GM18526 (cell line): ENCODE results near the gene GINS3.

Experiments
- POLR2A ChIP-seq: IDR thresholded peaks from 3 replicates; pipeline ENCODE4 v1.6.1; 2011; ENCODE audit not compliant: insufficient read length; ENCODE audit errors: extremely low read depth

The GINS3 gene

DNA sequence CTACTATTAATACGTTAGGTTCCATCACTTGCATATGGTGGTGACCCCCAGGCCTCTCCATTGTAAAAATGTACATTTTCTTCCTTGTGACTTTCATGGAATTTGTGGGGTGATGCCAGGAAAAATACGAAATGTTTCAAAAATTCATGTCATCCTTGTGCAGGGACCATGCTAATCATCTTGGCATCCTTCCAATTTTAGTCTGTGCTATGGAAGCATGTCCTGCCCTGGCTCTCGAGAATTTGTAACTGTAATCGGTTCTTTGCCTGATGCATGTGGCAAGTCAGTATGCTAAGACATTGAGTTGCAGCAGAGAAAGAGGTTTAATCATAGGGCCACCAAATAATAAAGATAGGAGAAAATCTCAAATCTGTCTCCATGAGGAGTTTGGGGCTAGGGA, 14.3 kb upstream of the GINS3 start:
- TF ChIP-seq POLR2A = no peak

DNA sequence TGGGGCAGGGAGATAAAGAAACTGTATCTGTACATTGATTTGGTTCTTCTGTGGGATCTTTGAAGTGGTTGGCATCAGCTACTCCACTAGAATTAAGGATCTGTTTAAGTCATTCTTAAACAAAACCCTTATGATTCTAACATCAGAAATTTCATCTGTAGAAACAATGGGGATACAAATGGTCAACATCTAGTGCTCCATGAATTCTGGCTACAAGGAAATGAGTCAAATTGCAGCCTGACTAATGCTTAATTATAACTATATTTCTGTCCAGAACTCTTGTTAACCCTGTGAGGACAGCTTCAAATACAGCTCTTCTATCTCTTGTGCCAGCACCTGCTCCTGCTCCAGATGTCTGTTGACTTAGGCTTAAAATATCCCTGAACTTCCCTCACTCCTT, 13.9 kb upstream of the GINS3 start:
- TF ChIP-seq POLR2A = no peak

- no peak for TF ChIP-seq POLR2A
Measured at GRCh38 chr16:58379736-58380135, 12.5 kb upstream of the GINS3 start.

DNA sequence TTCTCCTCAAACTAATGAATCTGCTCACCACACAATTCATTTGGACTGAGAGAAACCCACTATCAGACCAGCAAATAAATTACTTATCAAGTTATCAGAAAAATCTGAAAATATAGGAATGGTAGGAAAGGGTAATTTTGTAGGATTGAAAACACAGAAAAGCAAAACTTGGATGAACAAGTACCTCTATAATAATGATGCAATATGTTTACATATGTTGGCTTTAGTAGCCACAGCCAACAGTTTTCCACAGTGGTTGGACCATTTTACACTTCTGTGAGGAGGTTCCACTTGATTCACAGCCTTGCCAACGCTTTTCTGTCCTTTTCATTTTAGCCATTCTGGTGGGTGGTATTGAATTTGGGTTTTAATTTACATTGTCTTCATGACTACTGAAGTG, 10.6 kb upstream of the GINS3 start:
- no peak for TF ChIP-seq POLR2A

- no peak for TF ChIP-seq POLR2A
Measured at GRCh38 chr16:58384437-58385055, 7.7 kb upstream of the GINS3 start.

GRCh38 chr16:58385218-58385773, 7.0 kb upstream of the GINS3 start:
- TF ChIP-seq POLR2A = no peak

GRCh38 chr16:58389724-58390123, 2.5 kb upstream of the GINS3 start:
- no peak for TF ChIP-seq POLR2A

DNA sequence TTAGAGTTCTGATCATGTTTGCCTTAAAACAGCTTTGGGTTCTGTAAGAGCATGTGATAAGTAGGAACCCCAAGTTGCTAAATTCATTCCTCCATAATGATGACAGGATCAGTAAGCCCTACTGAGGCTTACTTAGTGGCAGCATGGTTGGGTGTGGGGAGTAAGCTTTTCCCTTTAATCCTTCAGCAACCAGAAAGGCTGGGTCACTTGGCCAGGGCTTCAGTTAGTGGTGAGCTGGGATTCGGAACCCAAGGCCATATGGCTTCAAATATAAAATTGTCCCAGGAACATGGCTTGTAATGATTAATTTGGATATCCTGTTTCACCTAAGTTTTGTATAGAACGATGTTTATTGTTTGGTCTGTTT, 850 bp downstream of the GINS3 start:
- no peak for TF ChIP-seq POLR2A

DNA sequence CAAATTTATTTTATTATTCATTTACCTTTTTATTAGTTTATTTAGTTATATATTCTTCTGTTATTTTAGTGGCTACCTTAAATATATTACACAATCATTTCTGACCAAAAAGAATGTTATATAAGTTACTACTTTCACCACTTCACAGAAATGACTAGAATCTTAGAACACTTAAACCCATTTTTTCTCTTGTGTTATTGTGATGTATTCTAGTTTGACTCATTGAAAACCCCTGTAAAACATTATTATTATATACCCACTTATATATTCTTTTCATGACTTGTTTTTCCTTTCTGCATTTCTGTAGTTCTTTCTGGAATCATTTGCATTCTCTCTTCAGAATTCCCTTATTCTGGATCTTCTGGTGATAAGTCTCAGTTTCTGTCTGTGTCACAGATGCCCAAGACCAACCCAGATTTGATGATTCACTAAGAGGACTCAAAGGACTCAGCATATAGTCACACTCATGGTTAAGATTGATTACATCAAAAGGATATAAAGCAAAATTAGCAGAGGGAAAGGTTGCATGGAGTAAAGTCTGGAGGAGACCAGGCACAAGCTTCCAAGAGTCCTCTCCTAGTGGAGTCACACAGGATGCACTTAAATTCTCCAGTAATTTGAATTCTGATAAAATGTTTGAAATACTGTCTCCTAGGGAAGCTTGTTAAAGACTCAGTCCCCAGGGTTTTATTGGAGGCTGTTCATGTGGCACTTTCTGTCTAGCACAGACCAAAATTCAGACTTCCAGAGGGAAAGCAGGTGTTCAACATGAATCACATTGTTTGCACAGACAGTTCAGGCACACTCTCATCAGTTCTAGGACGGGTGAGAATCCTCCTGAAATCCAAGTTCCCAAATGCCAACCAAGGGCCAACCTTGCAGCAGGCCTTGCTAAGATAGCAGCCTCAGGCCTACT, 7.7 kb downstream of the GINS3 start:
- no peak for TF ChIP-seq POLR2A

DNA sequence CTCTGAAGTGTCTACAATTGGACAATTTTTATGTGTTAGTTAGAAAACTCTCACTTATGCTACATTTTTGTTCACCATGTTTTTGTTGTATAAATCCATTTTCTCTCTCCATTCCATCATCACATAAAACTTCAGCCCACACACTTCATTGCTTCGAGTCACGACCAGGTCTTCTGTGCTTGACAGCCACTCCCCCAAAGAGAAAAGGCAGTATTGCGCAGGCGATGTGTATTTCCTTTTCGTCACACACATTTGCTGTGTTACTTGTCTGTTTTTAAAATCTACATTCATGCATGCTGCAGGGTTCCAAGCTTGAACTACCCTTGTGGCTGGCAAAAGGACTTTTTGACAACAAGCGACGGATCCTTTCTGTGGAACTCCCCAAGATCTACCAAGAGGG, 10.5 kb downstream of the GINS3 start:
- no peak for TF ChIP-seq POLR2A

GRCh38 chr16:58409316-58409973, 17.2 kb downstream of the GINS3 start:
- TF ChIP-seq POLR2A = no peak

GRCh38 chr16:58411336-58411735, 19.1 kb downstream of the GINS3 start:
- no peak for TF ChIP-seq POLR2A

GRCh38 chr16:58411736-58412614, 19.7 kb downstream of the GINS3 start:
- TF ChIP-seq POLR2A = no peak

DNA sequence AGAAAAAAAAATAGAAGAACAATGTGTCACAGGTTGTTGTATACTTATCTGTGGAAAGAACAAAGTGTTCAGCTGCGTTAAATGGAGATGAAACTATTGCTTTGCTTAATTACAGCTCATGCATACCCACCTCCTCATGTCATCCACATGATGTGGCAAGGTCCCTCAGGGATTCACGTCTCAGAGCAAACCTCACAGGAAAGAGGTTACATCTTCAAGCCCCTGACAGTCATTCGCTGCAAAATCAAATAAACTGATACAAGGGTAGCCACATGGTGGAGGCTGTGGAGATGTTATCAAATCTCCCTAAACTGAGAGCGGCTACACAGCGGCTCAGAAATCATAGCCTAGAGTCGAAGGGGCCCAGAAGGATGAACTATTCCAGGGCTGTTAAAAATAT, 21.1 kb downstream of the GINS3 start:
- TF ChIP-seq POLR2A = no peak

GRCh38 chr16:58415003-58415402, 22.7 kb downstream of the GINS3 start:
- TF ChIP-seq POLR2A = no peak
